ENCODE results near the gene CNDP2. TPM values are rescaled to one million over a fixed set of nuclear protein-coding genes. Genes with fewer than 3 reads are reported as not detected.
A peak's percentile ranks its signal among the peaks of the same experiment; 100 is the strongest.

Gene CNDP2
- total RNA-seq, 1 donor from 2014 or later, result 71.0 TPM

- TF ChIP-seq CTCF (IDR thresholded peaks at IDR 0.05; ENCODE audit: borderline replicate concordance), result no peak
- H3K4me3 ChIP-seq, result no peak overlapping the region
- intact Hi-C loops (cut with micrococcal nuclease), result no loop called here
- no peaks in the 10 kb centered on the region for H3K36me3 ChIP-seq
- H3K27ac ChIP-seq (replicated peaks), result peak overlapping the region; percentile 13
- peaks cover 2% of the 10 kb centered on the region for H3K9me3 ChIP-seq (replicated peaks)
- H3K27me3 ChIP-seq (ENCODE audit: low read depth), result no peaks in the 10 kb centered on the region
- peaks cover 35% of the 10 kb centered on the region for H3K4me1 ChIP-seq
- DNase-seq, result no peak
Observed at GRCh38 chr18:74541703-74542555, 45.8 kb downstream of the CNDP2 start.

- no peaks in the 10 kb centered on the region for H3K36me3 ChIP-seq
- H3K4me3 ChIP-seq, result no peak overlapping the region
- intact Hi-C loops (cut with micrococcal nuclease), result no loop called here
- peaks cover 20% of the 10 kb centered on the region for H3K9me3 ChIP-seq (replicated peaks)
- no peak for TF ChIP-seq CTCF (IDR thresholded peaks at IDR 0.05; ENCODE audit: borderline replicate concordance)
- H3K27ac ChIP-seq (replicated peaks), result peak overlapping the region; percentile 93
- peak; percentile 42 for DNase-seq
- H3K27me3 ChIP-seq (ENCODE audit: low read depth), result no peaks in the 10 kb centered on the region
- peaks cover 48% of the 10 kb centered on the region for H3K4me1 ChIP-seq
Observed at GRCh38 chr18:74544898-74545297, 48.7 kb downstream of the CNDP2 start.

- Histone ChIP-seq H3K36me3 (no peaks in the 10 kb centered on the region), H3K27ac (replicated peaks) (peak overlapping the region; percentile 93), H3K4me1 (peaks cover 48% of the 10 kb centered on the region), H3K9me3 (replicated peaks) (peaks cover 24% of the 10 kb centered on the region), H3K27me3 (ENCODE audit: low read depth) (no peaks in the 10 kb centered on the region), H3K4me3 (no peak overlapping the region)
- DNase-seq, result no peak
- intact Hi-C loops (cut with micrococcal nuclease), result no loop called here
- no peak for TF ChIP-seq CTCF (IDR thresholded peaks at IDR 0.05; ENCODE audit: borderline replicate concordance)
Observed at GRCh38 chr18:74546007-74546406, 49.8 kb downstream of the CNDP2 start.

- Histone ChIP-seq H3K27me3 (ENCODE audit: low read depth) (no peaks in the 10 kb centered on the region), H3K27ac (replicated peaks) (peak overlapping the region; percentile 93), H3K4me3 (no peak overlapping the region), H3K36me3 (no peaks in the 10 kb centered on the region), H3K9me3 (replicated peaks) (peaks cover 24% of the 10 kb centered on the region), H3K4me1 (peaks cover 55% of the 10 kb centered on the region)
- no peak for TF ChIP-seq CTCF (IDR thresholded peaks at IDR 0.05; ENCODE audit: borderline replicate concordance)
- intact Hi-C loops (cut with micrococcal nuclease), result no loop called here
- peak; percentile 42 for DNase-seq
Observed at GRCh38 chr18:74546751-74547530, 50.8 kb downstream of the CNDP2 start.

- DNase-seq, result no peak
- H3K9me3 ChIP-seq (replicated peaks), result peaks cover 24% of the 10 kb centered on the region
- peaks cover 46% of the 10 kb centered on the region for H3K4me1 ChIP-seq
- intact Hi-C loops (cut with micrococcal nuclease), result no loop called here
- no peaks in the 10 kb centered on the region for H3K27me3 ChIP-seq (ENCODE audit: low read depth)
- peak overlapping the region; percentile 93 for H3K27ac ChIP-seq (replicated peaks)
- H3K4me3 ChIP-seq, result no peak overlapping the region
- no peak for TF ChIP-seq CTCF (IDR thresholded peaks at IDR 0.05; ENCODE audit: borderline replicate concordance)
- no peaks in the 10 kb centered on the region for H3K36me3 ChIP-seq
Observed at GRCh38 chr18:74547860-74548259, 51.7 kb downstream of the CNDP2 start.
